HG03342 (cell line): ENCODE data around the gene CIB2.

ENCODE experiments used
- ATAC-seq: cut with Tn5 transposase; IDR thresholded peaks from one replicate; pipeline ENCODE4 v1.9.1; 2021; ENCODE audit warnings: mild to moderate bottlenecking, moderate library complexity; ENCODE audit not compliant: unreplicated experiment

CIB2 gene

GRCh38 chr15:78149805-78150751, 18.8 kb upstream of the CIB2 start:
- ATAC-seq: peak; percentile 4

GRCh38 chr15:78149068-78149804, 18.0 kb upstream of the CIB2 start, which contains the start of gene IDH3A:
Gene IDH3A, plus strand, starts transcription at chr15:78149362. Its CDS starts 42 bp downstream, at chr15:78149404.
- ATAC-seq: peak; percentile 80

GRCh38 chr15:78148392-78149067, 17.3 kb upstream of the CIB2 start:
- peak; percentile 4 for ATAC-seq

GRCh38 chr15:78147566-78147965, 16.3 kb upstream of the CIB2 start:
- ATAC-seq: no peak

GRCh38 chr15:78146425-78147154, 15.3 kb upstream of the CIB2 start:
- no peak for ATAC-seq

GRCh38 chr15:78142332-78142731, 11.1 kb upstream of the CIB2 start:
- no peak for ATAC-seq

GRCh38 chr15:78140292-78140691, 9.0 kb upstream of the CIB2 start:
- ATAC-seq: no peak

- ATAC-seq: no peak
Observed at GRCh38 chr15:78139578-78139977, 8.3 kb upstream of the CIB2 start.

GRCh38 chr15:78133801-78134200, 2.6 kb upstream of the CIB2 start:
- no peak for ATAC-seq

- ATAC-seq: peak; percentile 22
Observed at GRCh38 chr15:78130466-78131294, 565 bp downstream of the CIB2 start.

- ATAC-seq: no peak
Observed at GRCh38 chr15:78129751-78130287, 1.4 kb downstream of the CIB2 start.

- no peak for ATAC-seq
Observed at GRCh38 chr15:78129077-78129750, 2.0 kb downstream of the CIB2 start.

- ATAC-seq: no peak
Observed at GRCh38 chr15:78127882-78128281, 3.4 kb downstream of the CIB2 start.

GRCh38 chr15:78125267-78125666, 6.0 kb downstream of the CIB2 start:
- ATAC-seq: no peak

GRCh38 chr15:78120523-78120922, 10.7 kb downstream of the CIB2 start:
- ATAC-seq: no peak

- no peak for ATAC-seq
Observed at GRCh38 chr15:78112551-78112950, 18.7 kb downstream of the CIB2 start.

GRCh38 chr15:78111788-78112187, 19.5 kb downstream of the CIB2 start:
- ATAC-seq: no peak

- ATAC-seq: no peak
Observed at GRCh38 chr15:78110916-78111475, 20.2 kb downstream of the CIB2 start.

- ATAC-seq: no peak
Observed at GRCh38 chr15:78110096-78110495, 21.1 kb downstream of the CIB2 start.
